HL-60 (cell line): ENCODE results near the gene SGIP1.

Experiments used
- DNase-seq, 2 experiments: peaks; one replicate each; pipeline ENCODE4 v3.0.0-alpha.2; 2010 to 2020; ENCODE audit warnings: low read depth in 1 of 2, low spot score in 1 of 2
- H3K27ac ChIP-seq: fragments of 250-450 bp; sonication (Bioruptor Pico); replicated peaks from 2 replicates; pipeline ENCODE4 v1.5.1; 2020; ENCODE audit warnings: mild to moderate bottlenecking, moderate library complexity
- H3K27me3 ChIP-seq: fragments of 250-450 bp; sonication (Bioruptor Pico); 2 replicates; pipeline ENCODE4 v1.5.1; 2021; ENCODE audit warnings: mild to moderate bottlenecking, moderate library complexity; ENCODE audit not compliant: insufficient read depth, poor library complexity, severe bottlenecking
- H3K4me3 ChIP-seq: replicated peaks from 2 replicates; pipeline ENCODE4 v1.5.1; 2011; ENCODE audit warnings: mild to moderate bottlenecking, control low read depth, low read length; ENCODE audit not compliant: insufficient read depth
- CTCF ChIP-seq: IDR thresholded peaks from one replicate; pipeline ENCODE4 v1.5.1; 2011; ENCODE audit warnings: low read length, control low read depth, inconsistent platforms; ENCODE audit not compliant: insufficient read depth
- GABPA ChIP-seq: IDR thresholded peaks from 2 replicates; pipeline ENCODE4 v1.6.1; 2012; ENCODE audit warnings: low read depth
- POLR2AphosphoS5 ChIP-seq: IDR thresholded peaks from 2 replicates; pipeline ENCODE4 v1.6.1; 2012; ENCODE audit warnings: low read depth
- REST ChIP-seq: IDR thresholded peaks from 2 replicates; pipeline ENCODE4 v1.6.1; 2012; ENCODE audit warnings: low read depth; ENCODE audit not compliant: insufficient replicate concordance
- SPI1 ChIP-seq: IDR thresholded peaks from 2 replicates; pipeline ENCODE4 v1.6.1; 2012; ENCODE audit warnings: low read depth, mild to moderate bottlenecking, borderline replicate concordance

SGIP1 gene

GRCh38 chr1:66490816-66491215 is 43.1 kb upstream of the SGIP1 start:
- DNase-seq = no peak
- no peaks in the 10 kb centered on the region for H3K27me3 ChIP-seq
- H3K4me3 ChIP-seq = no peak overlapping the region
- H3K27ac ChIP-seq = no peak overlapping the region
- no peak for TF ChIP-seq REST
- TF ChIP-seq CTCF = no peak
- no peak for TF ChIP-seq GABPA
- no peak for TF ChIP-seq SPI1
- TF ChIP-seq POLR2AphosphoS5 = no peak

- DNase-seq = no peak
- no peak overlapping the region for H3K27ac ChIP-seq
- no peak overlapping the region for H3K4me3 ChIP-seq
- no peaks in the 10 kb centered on the region for H3K27me3 ChIP-seq
- TF ChIP-seq GABPA = no peak
- TF ChIP-seq REST = no peak
- TF ChIP-seq CTCF = no peak
- TF ChIP-seq SPI1 = no peak
- no peak for TF ChIP-seq POLR2AphosphoS5
Measured at GRCh38 chr1:66492424-66492823, 41.5 kb upstream of the SGIP1 start.

- TF ChIP-seq GABPA (no peak), CTCF (no peak), POLR2AphosphoS5 (no peak), REST (no peak), SPI1 (no peak)
Measured at GRCh38 chr1:66493731-66494130, 40.2 kb upstream of the SGIP1 start.

More at GRCh38 chr1:66493731-66494130, 40.2 kb upstream of the SGIP1 start:
- H3K27ac ChIP-seq = no peak overlapping the region
- H3K4me3 ChIP-seq = no peak overlapping the region
- H3K27me3 ChIP-seq = no peaks in the 10 kb centered on the region
- no peak for DNase-seq
